Left ventricle myocardium inferior (tissue), 1 donor: Measurements from ENCODE around the gene C3orf20. TPM values are rescaled to one million over a fixed set of nuclear protein-coding genes. Genes with fewer than 3 reads are reported as not detected.

Experiments
- DNase-seq: peaks from one replicate; pipeline ENCODE4 v3.0.0-alpha.2; 2020
- H3K27ac ChIP-seq: fragments of 200-600 bp; replicated peaks from 2 replicates; pipeline ENCODE4 v1.8.0; 2021
- H3K27me3 ChIP-seq: fragments of 200-600 bp; 2 replicates; pipeline ENCODE4 v1.8.0; 2021; ENCODE audit warnings: low read depth
- H3K36me3 ChIP-seq: fragments of 200-600 bp; 2 replicates; pipeline ENCODE4 v1.8.0; 2021
- H3K4me1 ChIP-seq: fragments of 200-600 bp; 2 replicates; pipeline ENCODE4 v1.8.0; 2021
- H3K4me3 ChIP-seq: fragments of 200-600 bp; 2 replicates; pipeline ENCODE4 v1.8.0; 2021; ENCODE audit warnings: mild to moderate bottlenecking, moderate library complexity
- H3K9me3 ChIP-seq: fragments of 200-600 bp; replicated peaks from 2 replicates; pipeline ENCODE4 v1.8.0; 2021
- intact Hi-C: fragments of 100-400 bp; cut with micrococcal nuclease; formaldehyde crosslinking; loops from one replicate; pipeline ENCODE4 v1.11.0; 2022
- total RNA-seq: library from RNA; stranded (reverse); fragmentation: NEBNext Ultra II Directional; extraction: Animal tissue kit (Norgen Biotek cat#: 25700); gene quantifications from one replicate; pipeline ENCODE4 v1.2.1, GENCODE V29; 2021
- TF ChIP-seq, protein P1 (sequence below): fragments of 200-600 bp; IDR thresholded peaks from 2 replicates; pipeline ENCODE4 v1.8.0; 2021; ENCODE audit warnings: antibody characterized with exemption, mild to moderate bottlenecking, borderline replicate concordance
- donor health status: DM: no; HTN: yes; CAD: no; lungs with severe emphysema.

C3orf20 gene
- total RNA-seq, 1 donor from 2014 or later = not detected

DNA sequence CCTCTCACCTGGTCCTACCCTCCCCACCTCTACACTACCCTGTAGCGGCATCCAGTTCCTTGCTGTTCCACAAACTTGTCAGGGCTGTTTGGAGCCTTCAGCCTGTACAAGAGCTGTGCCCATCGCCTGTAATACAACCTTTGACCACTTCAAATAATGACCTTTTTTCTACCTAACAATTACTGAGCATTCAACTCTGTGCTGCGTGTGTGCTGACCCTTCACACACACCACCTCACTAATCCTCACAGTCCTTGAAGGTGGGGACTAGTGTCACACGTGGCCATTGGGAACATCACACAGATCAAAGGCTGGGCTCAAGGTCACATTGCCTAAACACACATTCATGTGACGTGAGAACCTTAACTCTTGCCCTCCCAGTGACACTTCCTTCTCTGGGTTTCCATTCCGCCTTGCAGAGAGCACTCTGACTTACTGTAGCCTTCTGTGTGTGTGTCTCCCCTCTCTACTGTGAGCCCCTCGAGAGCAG, 3.1 kb downstream of the C3orf20 start:
- TF ChIP-seq, protein P1, sequence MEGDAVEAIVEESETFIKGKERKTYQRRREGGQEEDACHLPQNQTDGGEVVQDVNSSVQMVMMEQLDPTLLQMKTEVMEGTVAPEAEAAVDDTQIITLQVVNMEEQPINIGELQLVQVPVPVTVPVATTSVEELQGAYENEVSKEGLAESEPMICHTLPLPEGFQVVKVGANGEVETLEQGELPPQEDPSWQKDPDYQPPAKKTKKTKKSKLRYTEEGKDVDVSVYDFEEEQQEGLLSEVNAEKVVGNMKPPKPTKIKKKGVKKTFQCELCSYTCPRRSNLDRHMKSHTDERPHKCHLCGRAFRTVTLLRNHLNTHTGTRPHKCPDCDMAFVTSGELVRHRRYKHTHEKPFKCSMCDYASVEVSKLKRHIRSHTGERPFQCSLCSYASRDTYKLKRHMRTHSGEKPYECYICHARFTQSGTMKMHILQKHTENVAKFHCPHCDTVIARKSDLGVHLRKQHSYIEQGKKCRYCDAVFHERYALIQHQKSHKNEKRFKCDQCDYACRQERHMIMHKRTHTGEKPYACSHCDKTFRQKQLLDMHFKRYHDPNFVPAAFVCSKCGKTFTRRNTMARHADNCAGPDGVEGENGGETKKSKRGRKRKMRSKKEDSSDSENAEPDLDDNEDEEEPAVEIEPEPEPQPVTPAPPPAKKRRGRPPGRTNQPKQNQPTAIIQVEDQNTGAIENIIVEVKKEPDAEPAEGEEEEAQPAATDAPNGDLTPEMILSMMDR = no peak
- Histone ChIP-seq H3K36me3 (peaks cover 6% of the 10 kb centered on the region), H3K4me1 (no peaks in the 10 kb centered on the region), H3K27me3 (no peaks in the 10 kb centered on the region), H3K27ac (no peak overlapping the region), H3K9me3 (peaks cover 9% of the 10 kb centered on the region), H3K4me3 (no peak overlapping the region)
- intact Hi-C loops = loop anchor here (5.0 to 10.0 kb wide), 2 partner anchors 107 to 234 kb away; no protein-coding TSS in a partner anchor
- DNase-seq = no peak

- intact Hi-C loops = no loop called here
- no peak overlapping the region for H3K27ac ChIP-seq
- H3K4me1 ChIP-seq = no peaks in the 10 kb centered on the region
- peaks cover under 1% of the 10 kb centered on the region for H3K36me3 ChIP-seq
- H3K4me3 ChIP-seq = no peak overlapping the region
- DNase-seq = no peak
- H3K9me3 ChIP-seq = peaks cover 9% of the 10 kb centered on the region
- H3K27me3 ChIP-seq = no peaks in the 10 kb centered on the region
- TF ChIP-seq, protein P1 = no peak
Measured at GRCh38 chr3:14680115-14680514, 5.2 kb downstream of the C3orf20 start.

GRCh38 chr3:14680716-14681115, 5.8 kb downstream of the C3orf20 start:
- H3K4me1 ChIP-seq = no peaks in the 10 kb centered on the region
- no peak for DNase-seq
- no peak overlapping the region for H3K4me3 ChIP-seq
- H3K9me3 ChIP-seq = peaks cover 9% of the 10 kb centered on the region
- H3K27me3 ChIP-seq = no peaks in the 10 kb centered on the region
- H3K36me3 ChIP-seq = no peaks in the 10 kb centered on the region
- TF ChIP-seq, protein P1 = no peak
- no peak overlapping the region for H3K27ac ChIP-seq
- intact Hi-C loops = no loop called here

DNA sequence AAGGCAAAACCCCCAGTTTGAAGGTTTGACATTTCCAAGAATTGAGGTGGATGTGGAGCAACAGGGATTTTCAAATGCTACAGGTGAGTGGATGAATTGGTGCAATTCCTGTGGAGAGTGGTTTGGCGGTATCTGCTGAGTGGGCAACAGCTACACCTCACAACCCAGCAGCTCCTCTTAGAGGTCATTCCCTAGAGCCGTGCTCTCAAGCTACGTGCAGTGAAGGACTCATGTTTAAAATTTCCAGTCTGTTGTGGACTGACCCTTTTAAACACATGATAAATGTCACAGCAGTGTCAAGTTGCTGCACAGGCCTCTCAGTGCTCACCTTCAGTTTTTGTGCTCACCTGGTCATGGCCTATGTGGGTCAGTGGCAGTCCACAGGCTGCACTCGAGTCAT, 9.5 kb downstream of the C3orf20 start:
- TF ChIP-seq, protein P1 = no peak
- Histone ChIP-seq H3K36me3 (no peaks in the 10 kb centered on the region), H3K9me3 (peaks cover 9% of the 10 kb centered on the region), H3K27ac (no peak overlapping the region), H3K4me1 (no peaks in the 10 kb centered on the region), H3K27me3 (no peaks in the 10 kb centered on the region), H3K4me3 (no peak overlapping the region)
- DNase-seq = no peak
- intact Hi-C loops = no loop called here

DNA sequence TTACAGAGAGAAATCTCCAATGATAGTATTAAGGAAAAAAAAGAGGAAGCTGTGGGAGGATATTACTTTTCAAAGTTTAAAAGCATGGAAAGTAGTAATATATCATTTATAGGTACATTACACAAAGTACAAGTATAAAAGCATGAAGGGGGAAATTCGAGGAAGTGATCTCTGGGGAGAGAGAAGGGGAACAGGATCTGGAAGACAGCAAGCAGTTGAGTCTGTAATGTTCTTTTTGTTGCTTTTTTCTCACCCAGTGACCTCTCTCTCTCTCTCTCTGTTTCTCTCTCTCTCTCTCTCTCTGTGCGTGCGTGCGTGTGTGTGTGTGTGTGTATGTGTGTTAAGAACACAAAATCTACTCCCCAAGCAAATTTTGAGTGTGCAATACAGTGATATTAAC, 10.2 kb downstream of the C3orf20 start:
- no peaks in the 10 kb centered on the region for H3K4me1 ChIP-seq
- DNase-seq = no peak
- intact Hi-C loops = no loop called here
- no peaks in the 10 kb centered on the region for H3K27me3 ChIP-seq
- no peak overlapping the region for H3K27ac ChIP-seq
- no peak overlapping the region for H3K4me3 ChIP-seq
- TF ChIP-seq, protein P1 = no peak
- H3K36me3 ChIP-seq = no peaks in the 10 kb centered on the region
- H3K9me3 ChIP-seq = peaks cover 5% of the 10 kb centered on the region
